ENCODE measurements around the gene L3MBTL4. TPM values are rescaled to one million over a fixed set of nuclear protein-coding genes. Genes with fewer than 3 reads are reported as not detected.

L3MBTL4 gene
- total and polyA plus RNA-seq, 9 of the 15 experiments (the other 6 are each of a cell fraction or from before 2014, with no cell fraction given): not detected

- H3K4me1 ChIP-seq (replicated peaks in 1 of 2; ENCODE audit: control insufficient read depth in 2 of 2, insufficient read depth in 2 of 2, low read length in 2 of 2): no peaks in the 10 kb centered on the region
- ChIA-PET CTCF (ENCODE audit: low intra/inter-chr PET ratio) (no interaction called here), POLR2A (no interaction called here)
- no peaks in the 10 kb centered on the region; the same call in 1 of the 2 replicates for H3K9me3 ChIP-seq (replicated peaks; ENCODE audit: control insufficient read depth, insufficient read depth, low read depth, low read length)
- FAIRE-seq: no peak
- H3K27ac ChIP-seq (ENCODE audit: extremely low read depth, low read depth, low read length): no peak overlapping the region
- H4K20me1 ChIP-seq (replicated peaks; ENCODE audit: control insufficient read depth, insufficient read depth, low read length): no peaks in the 10 kb centered on the region
- 0% methylated on average over 1 of the region's 1 CpG for WGBS (ENCODE audit: insufficient coverage, low coverage, missing lambda C conversion rate)
- no peak overlapping the region for H2AFZ ChIP-seq (ENCODE audit: low read depth, low read length)
- no peak for ATAC-seq
- H3K9me1 ChIP-seq (ENCODE audit: control insufficient read depth, insufficient read depth, low read length): no peaks in the 10 kb centered on the region
- no peaks in the 10 kb centered on the region for H3K27me3 ChIP-seq (ENCODE audit: control insufficient read depth in 2 of 2, insufficient read depth in 2 of 2, low read length in 2 of 2)
- H3K4me3 ChIP-seq: no peak overlapping the region
- TF ChIP-seq BACH1 (tag; IDR thresholded peaks at IDR 0.05) (no peak), MYNN (IDR thresholded peaks at IDR 0.05) (no peak), MYNN (CRISPR knock-in tag; IDR thresholded peaks at IDR 0.05) (no peak)
- H3K9ac ChIP-seq (ENCODE audit: insufficient read depth in 1 of 2, low read depth in 2 of 2, low read length in 2 of 2): no peak overlapping the region
- no peak overlapping the region for H3K4me2 ChIP-seq (ENCODE audit: insufficient read depth, low read length)
- no peaks in the 10 kb centered on the region for H3K79me2 ChIP-seq (ENCODE audit: control insufficient read depth, insufficient read depth, low read length)
- intact Hi-C loops (cut with micrococcal nuclease): loop anchor here (10.0 kb wide), 1 partner anchor 326 kb away; no protein-coding TSS in a partner anchor
- no TSS peak for BruUV-seq (replicated peaks)
- in situ Hi-C loops (cut with MboI): no loop called here
- no peak for DNase-seq (ENCODE audit: extremely low read depth in 1 of 4, low spot score in 3 of 4)
- H3K36me3 ChIP-seq (ENCODE audit: control insufficient read depth, insufficient read depth, low read length): no peaks in the 10 kb centered on the region
Observed at GRCh38 chr18:6211174-6211504, 203.6 kb downstream of the L3MBTL4 start.

- intact Hi-C loops (cut with micrococcal nuclease): loop anchor here (10.0 kb wide), 1 partner anchor 326 kb away; no protein-coding TSS in a partner anchor
- no peak for FAIRE-seq
- H3K27ac ChIP-seq (ENCODE audit: extremely low read depth, low read depth, low read length): no peak overlapping the region
- ATAC-seq: no peak
- H3K9me1 ChIP-seq (ENCODE audit: control insufficient read depth, insufficient read depth, low read length): no peaks in the 10 kb centered on the region
- WGBS (ENCODE audit: insufficient coverage, low coverage, missing lambda C conversion rate): 0% methylated on average over 3 of the region's 3 CpGs
- no peak for DNase-seq (ENCODE audit: extremely low read depth in 1 of 4, low spot score in 3 of 4)
- no peaks in the 10 kb centered on the region for H3K79me2 ChIP-seq (ENCODE audit: control insufficient read depth, insufficient read depth, low read length)
- H3K9ac ChIP-seq (ENCODE audit: insufficient read depth in 1 of 2, low read depth in 2 of 2, low read length in 2 of 2): no peak overlapping the region
- CTCF ChIA-PET (ENCODE audit: low intra/inter-chr PET ratio): no interaction called here
- no peaks in the 10 kb centered on the region for H3K4me1 ChIP-seq (replicated peaks in 1 of 2; ENCODE audit: control insufficient read depth in 2 of 2, insufficient read depth in 2 of 2, low read length in 2 of 2)
- in situ Hi-C loops (cut with MboI): no loop called here
- no peak overlapping the region for H2AFZ ChIP-seq (ENCODE audit: low read depth, low read length)
- no peaks in the 10 kb centered on the region for H3K27me3 ChIP-seq (ENCODE audit: control insufficient read depth in 2 of 2, insufficient read depth in 2 of 2, low read length in 2 of 2)
- POLR2A ChIA-PET: no interaction called here
- no peak overlapping the region for H3K4me2 ChIP-seq (ENCODE audit: insufficient read depth, low read length)
- BruUV-seq (replicated peaks): no TSS peak
- H3K9me3 ChIP-seq (replicated peaks; ENCODE audit: control insufficient read depth, insufficient read depth, low read depth, low read length): no peaks in the 10 kb centered on the region
- no peaks in the 10 kb centered on the region for H3K36me3 ChIP-seq (ENCODE audit: control insufficient read depth, insufficient read depth, low read length)
- H4K20me1 ChIP-seq (replicated peaks; ENCODE audit: control insufficient read depth, insufficient read depth, low read length): no peaks in the 10 kb centered on the region
- H3K4me3 ChIP-seq: no peak overlapping the region
- TF ChIP-seq MAFF (IDR thresholded peaks at IDR 0.05; ENCODE audit: low read length) (no peak), TEAD4 (IDR thresholded peaks at IDR 0.05; ENCODE audit: low read length) (no peak), TEAD4 (CRISPR knock-in tag; IDR thresholded peaks at IDR 0.05; ENCODE audit: borderline replicate concordance) (no peak), HOMEZ (CRISPR knock-in tag; IDR thresholded peaks at IDR 0.05) (no peak), STAT5B (CRISPR knock-in tag; IDR thresholded peaks at IDR 0.05) (no peak), GTF3C2 (IDR thresholded peaks at IDR 0.05; ENCODE audit: borderline replicate concordance, extremely low read depth, insufficient read length) (no peak)
Observed at GRCh38 chr18:6210349-6211173, 204.2 kb downstream of the L3MBTL4 start.

Data from K562 (cell line).